NB4 (cell line): ENCODE data around the gene BABAM1.

ENCODE experiments used
- CTCF ChIP-seq: IDR thresholded peaks from one replicate; pipeline ENCODE4 v1.5.1; 2012; ENCODE audit warnings: low read depth, low read length
- MAX ChIP-seq: IDR thresholded peaks from 2 replicates; pipeline ENCODE4 v1.6.1; 2011; ENCODE audit warnings: low read depth, low read length
- MYC ChIP-seq: IDR thresholded peaks from 2 replicates; pipeline ENCODE4 v1.6.1; 2011; ENCODE audit warnings: low read depth, low read length
- POLR2A ChIP-seq: IDR thresholded peaks from 2 replicates; pipeline ENCODE4 v1.6.1; 2011; ENCODE audit warnings: mild to moderate bottlenecking; ENCODE audit not compliant: insufficient read length; ENCODE audit errors: extremely low read depth

- TF ChIP-seq CTCF (no peak), POLR2A (no peak), MAX (no peak), MYC (no peak)
These were observed 22.4 kb upstream of the BABAM1 start for GRCh38 chr19:17244618-17245534.
